ENCODE results near the gene SERGEF. TPM values are rescaled to one million over a fixed set of nuclear protein-coding genes. Genes with fewer than 3 reads are reported as not detected.

Gene SERGEF
- total RNA-seq, 2 donors from 2014 or later = 26.7 to 42.1 TPM

DNA sequence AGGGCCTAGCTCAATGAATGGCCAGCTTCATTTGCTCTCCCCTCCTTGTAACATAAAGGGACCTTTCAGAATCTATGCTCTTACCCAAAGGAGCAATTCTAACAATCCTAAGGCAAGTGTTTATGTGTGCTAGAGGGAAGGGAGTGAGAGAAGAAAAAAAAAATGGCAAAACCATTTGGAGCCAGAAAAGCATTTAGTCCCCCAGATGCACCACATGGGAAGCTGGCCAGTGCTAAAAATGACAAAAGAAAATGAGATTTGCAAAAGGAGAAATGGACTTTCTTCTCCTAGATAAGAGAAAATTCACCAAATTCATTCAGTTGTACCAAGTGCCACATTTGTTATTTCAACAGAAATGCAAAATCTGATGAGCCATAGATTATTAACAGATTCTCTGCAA lies 52.8 kb downstream of the SERGEF start:
- H3K36me3 ChIP-seq (ENCODE audit: control insufficient read depth, insufficient read depth, low read length) = no peaks in the 10 kb centered on the region
- no peaks in the 10 kb centered on the region for H3K27me3 ChIP-seq (ENCODE audit: control insufficient read depth, insufficient read depth, low read length, poor library complexity, severe bottlenecking)
- H3K4me1 ChIP-seq (ENCODE audit: control insufficient read depth, insufficient read depth, low read length) = no peaks in the 10 kb centered on the region
- Mint-ChIP-seq H3K36me3 (ENCODE audit: low read depth) (peaks cover 15% of the 10 kb centered on the region), H3K4me3 (no peak overlapping the region), H3K4me1 (no peaks in the 10 kb centered on the region), H3K9me3 (no peaks in the 10 kb centered on the region), H3K27ac (no peak overlapping the region), H3K27me3 (ENCODE audit: insufficient read depth) (no peaks in the 10 kb centered on the region)
- H3K27ac ChIP-seq (ENCODE audit: low read depth, low read length) = no peak overlapping the region
- no peak overlapping the region for H3K4me3 ChIP-seq (ENCODE audit: low read length)
- DNase-seq = no peak
- no peak overlapping the region for H3K9ac ChIP-seq (ENCODE audit: extremely low read depth, low read length, poor library complexity, severe bottlenecking)
- TF ChIP-seq CTCF (conservative IDR thresholded peaks at IDR 0.05) = no peak
- H3K9me3 ChIP-seq (ENCODE audit: control insufficient read depth, low read length) = no peaks in the 10 kb centered on the region

GRCh38 chr11:17958446-17958845 lies 54.4 kb downstream of the SERGEF start:
- Mint-ChIP-seq H3K4me3 (no peak overlapping the region), H3K27ac (no peak overlapping the region), H3K4me1 (no peaks in the 10 kb centered on the region), H3K36me3 (ENCODE audit: low read depth) (peaks cover 20% of the 10 kb centered on the region), H3K9me3 (no peaks in the 10 kb centered on the region), H3K27me3 (ENCODE audit: insufficient read depth) (no peaks in the 10 kb centered on the region)
- H3K36me3 ChIP-seq (ENCODE audit: control insufficient read depth, insufficient read depth, low read length) = peaks cover 3% of the 10 kb centered on the region
- H3K27me3 ChIP-seq (ENCODE audit: control insufficient read depth, insufficient read depth, low read length, poor library complexity, severe bottlenecking) = no peaks in the 10 kb centered on the region
- no peak for DNase-seq
- WGBS, 2 experiments (ENCODE audit: insufficient coverage in 1 of 2, insufficient read length in 1 of 2) = 89 to 100% methylated on average over 1 to 2 of the region's 2 CpGs
- no peak for TF ChIP-seq CTCF (conservative IDR thresholded peaks at IDR 0.05)
- no peak overlapping the region for H3K9ac ChIP-seq (ENCODE audit: extremely low read depth, low read length, poor library complexity, severe bottlenecking)
- no peak overlapping the region for H3K4me3 ChIP-seq (ENCODE audit: low read length)
- H3K27ac ChIP-seq (ENCODE audit: low read depth, low read length) = no peak overlapping the region
- no peaks in the 10 kb centered on the region for H3K9me3 ChIP-seq (ENCODE audit: control insufficient read depth, low read length)
- H3K4me1 ChIP-seq (ENCODE audit: control insufficient read depth, insufficient read depth, low read length) = no peaks in the 10 kb centered on the region

- no peak for TF ChIP-seq CTCF (conservative IDR thresholded peaks at IDR 0.05)
- no peaks in the 10 kb centered on the region for H3K27me3 ChIP-seq (ENCODE audit: control insufficient read depth, insufficient read depth, low read length, poor library complexity, severe bottlenecking)
- peaks cover 3% of the 10 kb centered on the region for H3K36me3 ChIP-seq (ENCODE audit: control insufficient read depth, insufficient read depth, low read length)
- Mint-ChIP-seq H3K4me1 (no peaks in the 10 kb centered on the region), H3K4me3 (no peak overlapping the region), H3K27ac (no peak overlapping the region), H3K9me3 (no peaks in the 10 kb centered on the region), H3K27me3 (ENCODE audit: insufficient read depth) (no peaks in the 10 kb centered on the region), H3K36me3 (ENCODE audit: low read depth) (peaks cover 23% of the 10 kb centered on the region)
- no peaks in the 10 kb centered on the region for H3K4me1 ChIP-seq (ENCODE audit: control insufficient read depth, insufficient read depth, low read length)
- no peak for DNase-seq
- no peak overlapping the region for H3K9ac ChIP-seq (ENCODE audit: extremely low read depth, low read length, poor library complexity, severe bottlenecking)
- 87 to 96% methylated on average over 5 of the region's 5 CpGs for WGBS, 2 experiments (ENCODE audit: insufficient coverage in 1 of 2, insufficient read length in 1 of 2)
- H3K27ac ChIP-seq (ENCODE audit: low read depth, low read length) = no peak overlapping the region
- H3K9me3 ChIP-seq (ENCODE audit: control insufficient read depth, low read length) = no peaks in the 10 kb centered on the region
- H3K4me3 ChIP-seq (ENCODE audit: low read length) = no peak overlapping the region
Measured at GRCh38 chr11:17954395-17955252, 58.2 kb downstream of the SERGEF start.
